B cell (primary cell): ENCODE measurements around the gene ANTXR1. TPM values are rescaled to one million over a fixed set of nuclear protein-coding genes. Genes with fewer than 3 reads are reported as not detected.

Experiments
- ATAC-seq: fragments of 200-7000 bp; cut with Tn5 transposase; one replicate; pipeline ENCODE4 v1.10.0; 2021; ENCODE audit warnings: low read depth, mild to moderate bottlenecking, moderate number of reproducible peaks, moderate library complexity
- CTCF ChIA-PET: fragments of 350-600 bp; sonication (Branson Sonifier 250); formaldehyde crosslinking; loops from one replicate; lab custom pipeline; 2021; ENCODE audit warnings: antibody characterized with exemption, inconsistent platforms; lab: Charles Lee
- POLR2A ChIA-PET: fragments of 350-600 bp; sonication (Branson Sonifier 250); formaldehyde crosslinking; loops from one replicate; lab custom pipeline; 2021; ENCODE audit warnings: antibody characterized with exemption; lab: Charles Lee
- DNase-seq: peaks from one replicate; pipeline ENCODE4 v3.0.0; 2013
- H2AFZ ChIP-seq: 2 replicates; pipeline ENCODE4 v1.6.1; 2012; ENCODE audit warnings: mild to moderate bottlenecking, low read depth, low read length; ENCODE audit not compliant: insufficient read depth, poor library complexity, severe bottlenecking
- H3K27ac ChIP-seq, 2 donors: 1 replicate in 1 of 2; 2 replicates in 1 of 2; pipeline ENCODE4 v1.5.1; 2012 to 2013; ENCODE audit warnings: low read length in 2 of 2, mild to moderate bottlenecking in 2 of 2, moderate library complexity in 1 of 2
- H3K27me3 ChIP-seq, 4 experiments: fragments of 200-600 bp in 1 of 4; sonication (generic) in 1 of 4; replicated peaks in 1 of 4; 1 replicate in 2 of 4; 2 replicates in 2 of 4; pipeline versions ENCODE4 v1.6.1 to v1.7.0; 2013 to 2016; ENCODE audit warnings: low read length in 3 of 4, mild to moderate bottlenecking in 2 of 4, mixed read lengths in 1 of 4, moderate library complexity in 1 of 4; ENCODE audit not compliant: insufficient read depth in 4 of 4, control insufficient read depth in 3 of 4; ENCODE audit errors: control extremely low read depth in 1 of 4
- H3K36me3 ChIP-seq, 2 experiments: replicated peaks in 1 of 2; 1 replicate in 1 of 2; 2 replicates in 1 of 2; pipeline versions ENCODE4 v1.6.1 to v1.7.1; 2013; ENCODE audit warnings: low read length in 1 of 2; ENCODE audit not compliant: insufficient read depth in 2 of 2, control insufficient read depth in 1 of 2; ENCODE audit errors: control extremely low read depth in 1 of 2, extremely low read depth in 1 of 2
- H3K4me1 ChIP-seq, 2 donors: fragments of 200-600 bp in 1 of 2; sonication (generic) in 1 of 2; 1 replicate in 1 of 2; 2 replicates in 1 of 2; pipeline versions ENCODE4 v1.5.1 to v1.6.1; 2013 to 2017; ENCODE audit warnings: low read length in 2 of 2; ENCODE audit not compliant: control insufficient read depth in 2 of 2, insufficient read depth in 2 of 2
- H3K4me2 ChIP-seq: replicated peaks from 2 replicates; pipeline ENCODE3; 2012; ENCODE audit warnings: mild to moderate bottlenecking, low read depth, low read length; ENCODE audit not compliant: poor library complexity, severe bottlenecking
- H3K4me3 ChIP-seq, 5 experiments: fragments of 200-600 bp in 1 of 5; sonication (generic) in 1 of 5; 1 replicate in 3 of 5; 2 replicates in 2 of 5; pipeline versions ENCODE4 v1.5.1 to v1.7.0; 2011 to 2016; ENCODE audit warnings: low read length in 4 of 5, mild to moderate bottlenecking in 4 of 5, low read depth in 2 of 5, control low read depth in 1 of 5, moderate library complexity in 1 of 5; ENCODE audit not compliant: insufficient read depth in 1 of 5; ENCODE audit errors: control extremely low read depth in 1 of 5, extremely low read depth in 1 of 5
- H3K79me2 ChIP-seq: fragments of 200-600 bp; sonication (generic); one replicate; pipeline ENCODE4 v1.6.0; 2016; ENCODE audit warnings: low read length; ENCODE audit not compliant: control insufficient read depth, insufficient read depth
- H3K9ac ChIP-seq: fragments of 200-600 bp; sonication (generic); 2 replicates; pipeline ENCODE4 v1.6.1; 2017; ENCODE audit warnings: mild to moderate bottlenecking, low read length, moderate library complexity
- H3K9me3 ChIP-seq, 3 donors: one replicate each; pipeline versions ENCODE4 v1.6.1 to v1.7.1; 2013; ENCODE audit warnings: low read length in 2 of 3; ENCODE audit not compliant: control insufficient read depth in 2 of 3, insufficient read depth in 1 of 3; ENCODE audit errors: control extremely low read depth in 1 of 3
- H4K20me1 ChIP-seq: 2 replicates; pipeline ENCODE4 v1.6.0; 2012; ENCODE audit warnings: mild to moderate bottlenecking, low read length; ENCODE audit not compliant: insufficient read depth, control insufficient read depth, poor library complexity, severe bottlenecking
- H3K27ac Mint-ChIP-seq: one replicate; pipeline ENCODE4 v1.8.0; 2021; ENCODE audit warnings: mixed read lengths
- H3K27me3 Mint-ChIP-seq: one replicate; pipeline ENCODE4 v1.8.0; 2021; ENCODE audit warnings: mixed read lengths
- H3K4me1 Mint-ChIP-seq: one replicate; pipeline ENCODE4 v1.8.0; 2021; ENCODE audit warnings: mixed read lengths
- H3K4me3 Mint-ChIP-seq: one replicate; pipeline ENCODE4 v1.8.0; 2021; ENCODE audit warnings: mixed read lengths
- H3K9me3 Mint-ChIP-seq: one replicate; pipeline ENCODE4 v1.8.0; 2022; ENCODE audit warnings: mixed read lengths; ENCODE audit not compliant: insufficient read depth
- CTCF ChIP-seq: fragments of 200-600 bp; IDR thresholded peaks from one replicate; pipeline ENCODE4 v1.8.0; 2022; ENCODE audit warnings: antibody characterized with exemption, mild to moderate bottlenecking
- EZH2 ChIP-seq: IDR thresholded peaks from 2 replicates; pipeline ENCODE4 v1.6.1; 2012; ENCODE audit warnings: borderline replicate concordance, low read depth, mild to moderate bottlenecking, moderate library complexity, low read length; ENCODE audit not compliant: insufficient read depth, poor library complexity, severe bottlenecking
- WGBS: methylation state at CpG from one replicate; pipeline ENCODE4 v1.1.5; 2013; ENCODE audit warnings: missing lambda C conversion rate; ENCODE audit not compliant: insufficient coverage; 5-methylcytosine and 5-hydroxymethylcytosine counted together
- intact Hi-C: fragments of 100-400 bp; cut with micrococcal nuclease; formaldehyde crosslinking; loops from one replicate; pipeline ENCODE4 v1.10.0; 2022
- polyA plus RNA-seq: library from polyadenylated mRNA; depleted of rRNA; stranded (reverse); fragments of >200 nt; gene quantifications from 2 replicates; pipeline ENCODE4 v1.2.3, GENCODE V29; 2012
- small RNA-seq: library from RNA; depleted of rRNA; stranded (forward); fragments of <200 nt; gene quantifications from one replicate; pipeline ENCODE3, GENCODE V24; 2012; ENCODE audit warnings: low replicate concordance, low read depth; ENCODE audit not compliant: insufficient read length
- total RNA-seq, 2 donors: library from RNA; stranded (reverse); fragments of 120-200 nt in 1 of 2; gene quantifications; 1 replicate in 1 of 2; 2 replicates in 1 of 2; pipeline versions ENCODE4 v1.2.3 to v1.2.4, GENCODE V29; 2013 to 2022

Gene ANTXR1
- total and polyA plus RNA-seq, 2 donors (not counting 1 experiment from before 2014, with no cell fraction given) = not detected

DNA sequence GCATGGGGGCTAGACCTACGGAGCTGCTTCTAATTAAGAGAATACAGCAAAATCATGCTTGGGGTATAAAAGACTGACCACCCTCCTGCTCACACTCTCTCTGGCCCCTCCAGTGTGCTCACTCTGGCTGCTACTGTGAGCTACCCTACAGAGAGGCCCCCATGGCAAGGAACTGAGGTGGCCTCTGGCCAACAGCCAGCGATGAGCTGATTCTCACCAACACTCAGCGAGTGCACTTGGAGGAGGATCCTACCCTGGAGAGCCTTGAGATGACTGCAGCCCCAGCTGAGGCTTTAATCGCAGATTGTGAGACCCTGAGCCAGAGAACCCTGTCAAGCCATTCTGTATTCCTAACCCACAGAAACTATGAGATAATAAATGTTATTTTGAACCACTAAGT, 285.9 kb downstream of the ANTXR1 start:
- ATAC-seq = no peak
- no peaks in the 10 kb centered on the region for H4K20me1 ChIP-seq
- Mint-ChIP-seq H3K4me1 (no peaks in the 10 kb centered on the region), H3K9me3 (peaks cover 1% of the 10 kb centered on the region), H3K27me3 (peaks cover 30% of the 10 kb centered on the region), H3K4me3 (no peak overlapping the region), H3K27ac (no peak overlapping the region)
- ChIA-PET POLR2A (no interaction called here), CTCF (interaction anchor here (0.5 kb wide), 1 partner anchor 355 kb away, joined by 3 read pairs; no protein-coding TSS in a partner anchor)
- no peaks in the 10 kb centered on the region for H3K4me1 ChIP-seq
- intact Hi-C loops = no loop called here
- peaks cover 0 to 2% (median 0%) of the 10 kb centered on the region in 3 donors for H3K9me3 ChIP-seq
- 100% methylated on average over 1 of the region's 4 CpGs for WGBS
- no peak overlapping the region for H3K4me3 ChIP-seq
- H3K4me2 ChIP-seq = no peak overlapping the region
- no peaks in the 10 kb centered on the region for H3K79me2 ChIP-seq
- DNase-seq = no peak
- no peaks in the 10 kb centered on the region for H3K27me3 ChIP-seq
- H3K27ac ChIP-seq = no peak overlapping the region
- H2AFZ ChIP-seq = no peak overlapping the region
- TF ChIP-seq CTCF = no peak
- TF ChIP-seq EZH2 = no peak
- H3K36me3 ChIP-seq = no peaks in the 10 kb centered on the region
- no peak overlapping the region for H3K9ac ChIP-seq

Small RNA genes lying within 50 kb of the gene (small RNA-seq; reads per million reads assigned to genes)
- gene MIR3126 (not detected), gene RNA5SP96 (not detected), gene RNU6-1216P (not detected)

Other genes starting within 250 kb of the ANTXR1 start
- gene BMP10, start 141.8 kb upstream of the ANTXR1 start, total RNA-seq = not detected in 2 replicates
- not detected in 2 replicates for gene BMP10, start 141.8 kb upstream of the ANTXR1 start, polyA plus RNA-seq
- gene GKN2, start 60.3 kb upstream of the ANTXR1 start, total RNA-seq = not detected in 2 replicates
- not detected in 2 replicates for gene GKN2, start 60.3 kb upstream of the ANTXR1 start, polyA plus RNA-seq
- gene GKN1, start 38.5 kb upstream of the ANTXR1 start, total RNA-seq = not detected in 2 replicates
- gene GKN1, start 38.5 kb upstream of the ANTXR1 start, polyA plus RNA-seq = not detected in 2 replicates